ENCODE measurements around the gene KSR2. TPM values are rescaled to one million over a fixed set of nuclear protein-coding genes. Genes with fewer than 3 reads are reported as not detected.

The KSR2 gene
- total RNA-seq, 1 experiment from 2014 or later = 1.3 TPM

DNA sequence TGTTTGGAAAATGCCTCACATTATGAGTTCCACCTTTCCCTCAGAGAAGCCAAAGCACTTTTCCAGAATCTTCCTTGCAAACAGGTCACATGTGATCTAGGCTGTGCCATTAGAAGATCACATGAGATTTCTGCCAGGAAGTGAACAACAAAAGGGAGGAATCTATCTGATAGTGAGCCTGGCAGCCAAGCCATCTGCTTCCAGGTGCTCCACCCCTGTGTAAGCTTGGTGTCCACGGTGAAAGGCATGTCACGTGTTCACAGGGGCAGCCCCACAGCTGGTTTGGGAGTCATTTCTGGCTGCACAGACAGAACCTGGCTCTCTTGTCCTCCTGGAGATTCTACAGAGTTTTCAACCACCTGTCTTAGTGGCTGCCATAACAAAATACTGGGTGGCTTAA is 3.5 kb upstream of the KSR2 start:
- no peaks in the 10 kb centered on the region for H4K20me1 ChIP-seq (ENCODE audit: control insufficient read depth, insufficient read depth, insufficient read length)
- H2BK5ac ChIP-seq (ENCODE audit: insufficient read length, low read length) = no peak overlapping the region
- no peak overlapping the region for H3K4me3 Mint-ChIP-seq
- peaks cover 11 to 12% of the 10 kb centered on the region in 2 experiments for H3K4me1 Mint-ChIP-seq
- no peak overlapping the region for H4K8ac ChIP-seq (replicated peaks; ENCODE audit: insufficient read length, low read depth, low read length)
- no peak overlapping the region for H3K4me2 ChIP-seq (ENCODE audit: insufficient read depth, insufficient read length, low read length)
- H3K23ac ChIP-seq (ENCODE audit: insufficient read length, low read depth, low read length) = no peak overlapping the region
- H3K27me3 Mint-ChIP-seq (ENCODE audit: low read depth) = peaks cover 34% of the 10 kb centered on the region
- DNase-seq = no peak
- no peak overlapping the region for H3K27ac ChIP-seq (ENCODE audit: insufficient read length, low read depth, low read length)
- H2BK12ac ChIP-seq (ENCODE audit: insufficient read length, low read depth, low read length) = no peak overlapping the region
- no peak overlapping the region for H2BK20ac ChIP-seq (ENCODE audit: low read depth, low read length, poor library complexity, severe bottlenecking)
- H3K4ac ChIP-seq (ENCODE audit: low read depth, low read length) = no peak overlapping the region
- H3K56ac ChIP-seq (ENCODE audit: insufficient read length, low read depth, low read length) = no peak overlapping the region
- H3K14ac ChIP-seq (ENCODE audit: insufficient read depth, low read length) = no peak overlapping the region
- H3K9ac ChIP-seq (ENCODE audit: extremely low read depth, insufficient read length, low read length) = no peak overlapping the region
- H3K18ac ChIP-seq (ENCODE audit: insufficient read length, low read depth, low read length) = no peak overlapping the region
- no CpG with 5 or more reads among the region's 2 CpGs for WGBS (ENCODE audit: extremely low coverage, insufficient read length, low lambda C conversion rate)
- no peak overlapping the region for H2AFZ ChIP-seq (ENCODE audit: low read length)
- H4K5ac ChIP-seq (ENCODE audit: insufficient read length, low read depth, low read length) = no peak overlapping the region
- no peaks in the 10 kb centered on the region for H3K79me1 ChIP-seq (ENCODE audit: insufficient read depth, low read depth, low read length, poor library complexity, severe bottlenecking)
- no peak overlapping the region for H2BK15ac ChIP-seq (ENCODE audit: low read depth, low read length)
- no peaks in the 10 kb centered on the region for H3K79me2 ChIP-seq (ENCODE audit: insufficient read depth, low read length)
- H3K9me3 ChIP-seq (ENCODE audit: control insufficient read depth, low read depth, low read length) = no peaks in the 10 kb centered on the region
- no peak overlapping the region for H2BK120ac ChIP-seq (ENCODE audit: low read depth, low read length, poor library complexity, severe bottlenecking)
- peaks cover 14 to 19% of the 10 kb centered on the region in 2 experiments for H3K9me3 Mint-ChIP-seq
- H3K27me3 ChIP-seq (ENCODE audit: insufficient read depth, low read length) = no peaks in the 10 kb centered on the region
- no peak overlapping the region for H3K27ac Mint-ChIP-seq
- TF ChIP-seq CTCF (conservative IDR thresholded peaks at IDR 0.05) = no peak
- H3K36me3 Mint-ChIP-seq (ENCODE audit: insufficient read depth in 1 of 3, low read depth in 3 of 3) = peaks cover 3 to 17% (median 3%) of the 10 kb centered on the region in 3 experiments; a peak in 6 of 7 replicates
- no peaks in the 10 kb centered on the region; the same call in 1 of the 2 replicates for H3K4me1 ChIP-seq (ENCODE audit: insufficient read depth, low read length)
- no peak overlapping the region for H3T11ph ChIP-seq (ENCODE audit: low read length)
- no peak overlapping the region for H4K91ac ChIP-seq (ENCODE audit: insufficient read length, low read depth, low read length)
- H2AK5ac ChIP-seq (ENCODE audit: insufficient read length, low read length) = no peak overlapping the region
- H3K23me2 ChIP-seq (ENCODE audit: insufficient read length, low read depth, low read length, poor library complexity, severe bottlenecking) = peaks cover 17% of the 10 kb centered on the region

All from H9 (cell line).